CD4-positive, alpha-beta T cell treated with Interferon gamma for 1 hour (primary cell): ENCODE results near the gene CATSPERZ.

Experiments
- DNase-seq: peaks from one replicate; pipeline ENCODE4 v3.0.0-alpha.2; 2020

CATSPERZ gene

GRCh38 chr11:64264371-64264852 lies 35.7 kb upstream of the CATSPERZ start:
- no peak for DNase-seq

- DNase-seq = no peak
Measured at GRCh38 chr11:64265176-64266160, 34.7 kb upstream of the CATSPERZ start.

- DNase-seq = no peak
Measured at GRCh38 chr11:64266339-64266738, 33.8 kb upstream of the CATSPERZ start.

GRCh38 chr11:64267207-64267945 lies 32.8 kb upstream of the CATSPERZ start:
- no peak for DNase-seq

- no peak for DNase-seq
Measured at GRCh38 chr11:64268025-64268892, 31.9 kb upstream of the CATSPERZ start.

- DNase-seq = peak; percentile 48
Measured at GRCh38 chr11:64268893-64269539, 31.1 kb upstream of the CATSPERZ start.

- DNase-seq = peak; percentile 97
Measured at GRCh38 chr11:64269540-64270220, 30.5 kb upstream of the CATSPERZ start.

GRCh38 chr11:64275031-64275800 lies 24.9 kb upstream of the CATSPERZ start:
- no peak for DNase-seq

GRCh38 chr11:64275841-64276240 lies 24.3 kb upstream of the CATSPERZ start:
- no peak for DNase-seq

GRCh38 chr11:64276653-64277431 lies 23.3 kb upstream of the CATSPERZ start:
- DNase-seq = no peak

- DNase-seq = no peak
Measured at GRCh38 chr11:64278576-64279190, 21.5 kb upstream of the CATSPERZ start.

- DNase-seq = no peak
Measured at GRCh38 chr11:64281957-64282770, 18.0 kb upstream of the CATSPERZ start.

- no peak for DNase-seq
Measured at GRCh38 chr11:64283092-64283491, 17.1 kb upstream of the CATSPERZ start.

GRCh38 chr11:64284048-64284961 lies 15.9 kb upstream of the CATSPERZ start, which contains the start of gene BAD:
Gene BAD, minus strand, starts transcription at chr11:64284665. Its CDS starts 297 bp downstream, at chr11:64284368.
- peak; percentile 94 for DNase-seq

- DNase-seq = peak; percentile 90
Measured at GRCh38 chr11:64284962-64285884, 14.9 kb upstream of the CATSPERZ start, which contains the start of gene GPR137. Gene GPR137, plus strand, starts transcription at chr11:64285848. Its CDS starts 677 bp downstream, at chr11:64286525.
